Chondrocyte (in vitro differentiated cells): ENCODE data around the gene AAK1. TPM values are rescaled to one million over a fixed set of nuclear protein-coding genes. Genes with fewer than 3 reads are reported as not detected.

ENCODE experiments used
- DNase-seq: peaks from one replicate; pipeline ENCODE4 v3.0.0; 2021; ENCODE audit warnings: mixed read lengths, low spot score
- H3K27ac Mint-ChIP-seq: one replicate; pipeline ENCODE4 v1.8.0; 2021; ENCODE audit warnings: mild to moderate bottlenecking, moderate library complexity, mixed read lengths; ENCODE audit not compliant: unreplicated experiment
- H3K27me3 Mint-ChIP-seq: 2 replicates; pipeline ENCODE4 v1.8.0; 2021; ENCODE audit warnings: low read depth, mixed read lengths
- H3K36me3 Mint-ChIP-seq: 2 replicates; pipeline ENCODE4 v1.8.0; 2021; ENCODE audit warnings: low read depth, mixed read lengths
- H3K4me1 Mint-ChIP-seq: 2 replicates; pipeline ENCODE4 v1.8.0; 2021; ENCODE audit warnings: low read depth, mild to moderate bottlenecking, mixed read lengths
- H3K4me3 Mint-ChIP-seq: one replicate; pipeline ENCODE4 v1.8.0; 2021; ENCODE audit warnings: mild to moderate bottlenecking, moderate library complexity, mixed read lengths; ENCODE audit not compliant: unreplicated experiment
- H3K9me3 Mint-ChIP-seq: 2 replicates; pipeline ENCODE4 v1.8.0; 2021; ENCODE audit warnings: low read depth, mixed read lengths
- total RNA-seq: library from RNA; stranded (reverse); gene quantifications from 3 replicates; pipeline ENCODE4 v1.2.1, GENCODE V29; 2021
- TF ChIP-seq, protein P1 (sequence below): fragments of 200-600 bp; sonication (generic); IDR thresholded peaks from 2 replicates; pipeline ENCODE4 v1.5.0; 2021; ENCODE audit warnings: antibody characterized with exemption, mild to moderate bottlenecking, moderate library complexity

AAK1 gene
- total RNA-seq, 1 donor from 2014 or later = 97.2 TPM

DNA sequence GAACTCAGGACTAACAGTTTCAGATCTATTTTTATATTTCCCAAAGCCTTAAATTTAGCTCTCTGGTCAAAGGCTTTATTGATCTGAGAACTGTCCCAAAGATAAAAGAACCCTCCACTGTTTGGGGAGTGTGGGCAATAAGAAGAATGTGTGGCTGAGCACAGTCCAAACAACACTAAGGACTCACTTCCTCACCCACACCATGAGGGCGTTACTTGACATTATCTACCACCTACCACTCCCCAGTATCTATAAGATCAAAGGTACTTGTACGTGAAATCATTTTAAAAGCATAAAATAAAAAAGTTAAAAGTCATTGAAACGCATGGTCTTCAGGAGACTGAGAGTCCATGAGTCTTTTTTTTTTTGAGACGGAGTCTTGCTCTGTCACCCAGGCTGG, 151.7 kb downstream of the AAK1 start:
- Mint-ChIP-seq H3K9me3 (no peaks in the 10 kb centered on the region), H3K27me3 (no peaks in the 10 kb centered on the region), H3K4me3 (no peak overlapping the region), H3K4me1 (peaks cover 5% of the 10 kb centered on the region), H3K36me3 (peaks cover 21% of the 10 kb centered on the region), H3K27ac (no peak overlapping the region)
- DNase-seq = no peak
- TF ChIP-seq, protein P1, sequence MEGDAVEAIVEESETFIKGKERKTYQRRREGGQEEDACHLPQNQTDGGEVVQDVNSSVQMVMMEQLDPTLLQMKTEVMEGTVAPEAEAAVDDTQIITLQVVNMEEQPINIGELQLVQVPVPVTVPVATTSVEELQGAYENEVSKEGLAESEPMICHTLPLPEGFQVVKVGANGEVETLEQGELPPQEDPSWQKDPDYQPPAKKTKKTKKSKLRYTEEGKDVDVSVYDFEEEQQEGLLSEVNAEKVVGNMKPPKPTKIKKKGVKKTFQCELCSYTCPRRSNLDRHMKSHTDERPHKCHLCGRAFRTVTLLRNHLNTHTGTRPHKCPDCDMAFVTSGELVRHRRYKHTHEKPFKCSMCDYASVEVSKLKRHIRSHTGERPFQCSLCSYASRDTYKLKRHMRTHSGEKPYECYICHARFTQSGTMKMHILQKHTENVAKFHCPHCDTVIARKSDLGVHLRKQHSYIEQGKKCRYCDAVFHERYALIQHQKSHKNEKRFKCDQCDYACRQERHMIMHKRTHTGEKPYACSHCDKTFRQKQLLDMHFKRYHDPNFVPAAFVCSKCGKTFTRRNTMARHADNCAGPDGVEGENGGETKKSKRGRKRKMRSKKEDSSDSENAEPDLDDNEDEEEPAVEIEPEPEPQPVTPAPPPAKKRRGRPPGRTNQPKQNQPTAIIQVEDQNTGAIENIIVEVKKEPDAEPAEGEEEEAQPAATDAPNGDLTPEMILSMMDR = no peak

DNA sequence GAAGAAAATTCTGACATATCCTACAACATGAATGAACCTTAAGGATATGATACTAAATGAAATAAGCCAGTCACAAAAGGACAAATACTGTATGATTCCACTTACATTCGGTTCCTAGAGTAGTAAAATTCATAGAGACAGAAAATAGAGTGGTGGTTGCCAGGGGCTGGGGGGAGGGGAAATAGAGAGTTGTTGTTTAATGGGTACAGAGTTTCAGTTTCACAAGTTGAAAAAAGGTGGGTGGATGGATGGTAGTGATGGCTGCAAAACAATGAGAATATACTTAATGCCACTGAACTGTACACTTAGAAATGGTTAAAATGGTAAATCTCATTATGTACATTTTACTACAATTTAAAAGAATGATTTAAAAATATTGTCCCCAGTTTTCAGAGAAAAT, 153.1 kb downstream of the AAK1 start:
- TF ChIP-seq, protein P1 = no peak
- peaks cover 21% of the 10 kb centered on the region for H3K36me3 Mint-ChIP-seq
- H3K4me1 Mint-ChIP-seq = peaks cover 5% of the 10 kb centered on the region
- H3K4me3 Mint-ChIP-seq = no peak overlapping the region
- H3K9me3 Mint-ChIP-seq = no peaks in the 10 kb centered on the region
- no peak overlapping the region for H3K27ac Mint-ChIP-seq
- no peaks in the 10 kb centered on the region for H3K27me3 Mint-ChIP-seq
- no peak for DNase-seq

DNA sequence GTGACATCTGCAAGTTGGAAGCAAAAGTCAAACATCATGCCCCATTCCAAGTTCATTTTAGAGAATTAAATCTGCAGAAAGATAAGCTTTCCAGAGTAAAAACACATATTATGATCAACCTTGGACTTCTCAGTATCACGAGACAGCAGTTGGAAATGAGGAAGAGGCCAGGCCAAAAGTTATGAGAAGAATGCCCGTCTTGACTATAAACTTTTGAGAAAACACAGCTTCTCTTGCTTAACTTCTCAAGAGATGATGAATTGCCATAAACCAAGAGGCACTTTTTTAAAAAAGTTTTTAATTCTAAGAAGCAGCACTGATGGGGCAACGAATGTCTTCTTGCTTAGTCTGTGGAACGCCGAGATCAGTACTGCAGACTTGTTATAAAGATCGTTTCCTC, 153.7 kb downstream of the AAK1 start:
- no peak for DNase-seq

DNA sequence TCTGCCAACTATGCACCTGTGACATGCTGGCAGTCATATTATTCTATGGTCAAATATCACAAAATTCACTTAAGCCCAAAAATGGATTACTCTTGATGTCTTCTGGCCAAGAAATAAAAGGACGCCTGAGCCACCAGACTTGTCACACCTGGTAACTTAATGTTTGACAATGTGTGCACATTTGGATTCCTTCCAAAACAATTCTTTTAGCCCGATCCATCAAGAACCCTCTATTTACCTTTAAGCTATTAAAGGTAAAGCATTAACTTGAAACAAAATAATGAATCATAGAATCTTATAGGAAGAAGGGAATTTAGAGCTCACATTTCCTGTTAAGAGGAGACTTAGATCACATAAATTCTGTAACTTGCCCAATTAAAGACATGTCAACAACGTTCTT, 159.8 kb downstream of the AAK1 start:
- no peak for DNase-seq
- TF ChIP-seq, protein P1 = no peak
- Mint-ChIP-seq H3K27me3 (no peaks in the 10 kb centered on the region), H3K4me1 (peaks cover 5% of the 10 kb centered on the region), H3K36me3 (peaks cover 21% of the 10 kb centered on the region), H3K9me3 (no peaks in the 10 kb centered on the region), H3K27ac (no peak overlapping the region), H3K4me3 (no peak overlapping the region)

More for the DNA sequence above, 153.7 kb downstream of the AAK1 start:
- peaks cover 26% of the 10 kb centered on the region for H3K36me3 Mint-ChIP-seq
- no peak overlapping the region for H3K4me3 Mint-ChIP-seq
- no peak overlapping the region for H3K27ac Mint-ChIP-seq
- TF ChIP-seq, protein P1 = no peak
- H3K27me3 Mint-ChIP-seq = no peaks in the 10 kb centered on the region
- peaks cover 5% of the 10 kb centered on the region for H3K4me1 Mint-ChIP-seq
- H3K9me3 Mint-ChIP-seq = no peaks in the 10 kb centered on the region

DNA sequence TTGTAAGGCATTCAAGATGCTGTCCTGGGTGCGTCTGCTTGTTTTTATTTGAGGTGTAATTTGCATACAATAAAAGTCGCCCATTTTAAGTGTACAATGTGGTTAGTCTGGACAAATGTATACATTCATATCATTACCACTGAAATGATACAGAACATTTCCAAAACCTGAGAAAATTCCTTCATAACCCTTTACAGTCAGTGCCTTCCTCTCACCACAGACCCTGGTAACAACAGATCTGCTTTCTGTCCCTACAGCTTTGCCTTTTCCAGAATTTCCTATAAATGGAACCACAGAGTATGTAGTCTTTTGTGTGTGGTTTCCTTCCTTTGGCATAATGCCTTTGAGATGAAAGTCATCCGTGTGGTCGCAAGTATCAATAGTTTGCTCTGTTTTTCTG, 160.5 kb downstream of the AAK1 start:
- no peaks in the 10 kb centered on the region for H3K9me3 Mint-ChIP-seq
- no peak overlapping the region for H3K4me3 Mint-ChIP-seq
- peaks cover 17% of the 10 kb centered on the region for H3K36me3 Mint-ChIP-seq
- H3K27ac Mint-ChIP-seq = no peak overlapping the region
- peaks cover 5% of the 10 kb centered on the region for H3K4me1 Mint-ChIP-seq
- TF ChIP-seq, protein P1 = no peak
- H3K27me3 Mint-ChIP-seq = no peaks in the 10 kb centered on the region
- no peak for DNase-seq
